C4-2B (cell line): ENCODE measurements around the gene LPAR5.

Experiments
- H3K27ac ChIP-seq: fragments of 450-650 bp; 2 replicates; pipeline ENCODE4 v1.5.1; 2017
- ZFX ChIP-seq: fragments of 450-650 bp; IDR thresholded peaks from 2 replicates; pipeline ENCODE4 v1.6.1; 2017
- TF ChIP-seq, protein P1 (sequence below): fragments of 450-650 bp; conservative IDR thresholded peaks from 2 replicates; pipeline ENCODE4 v1.5.1; 2017; ENCODE audit warnings: mild to moderate bottlenecking

LPAR5 gene

GRCh38 chr12:6569312-6569711, 66.4 kb downstream of the LPAR5 start:
- TF ChIP-seq, protein P1, sequence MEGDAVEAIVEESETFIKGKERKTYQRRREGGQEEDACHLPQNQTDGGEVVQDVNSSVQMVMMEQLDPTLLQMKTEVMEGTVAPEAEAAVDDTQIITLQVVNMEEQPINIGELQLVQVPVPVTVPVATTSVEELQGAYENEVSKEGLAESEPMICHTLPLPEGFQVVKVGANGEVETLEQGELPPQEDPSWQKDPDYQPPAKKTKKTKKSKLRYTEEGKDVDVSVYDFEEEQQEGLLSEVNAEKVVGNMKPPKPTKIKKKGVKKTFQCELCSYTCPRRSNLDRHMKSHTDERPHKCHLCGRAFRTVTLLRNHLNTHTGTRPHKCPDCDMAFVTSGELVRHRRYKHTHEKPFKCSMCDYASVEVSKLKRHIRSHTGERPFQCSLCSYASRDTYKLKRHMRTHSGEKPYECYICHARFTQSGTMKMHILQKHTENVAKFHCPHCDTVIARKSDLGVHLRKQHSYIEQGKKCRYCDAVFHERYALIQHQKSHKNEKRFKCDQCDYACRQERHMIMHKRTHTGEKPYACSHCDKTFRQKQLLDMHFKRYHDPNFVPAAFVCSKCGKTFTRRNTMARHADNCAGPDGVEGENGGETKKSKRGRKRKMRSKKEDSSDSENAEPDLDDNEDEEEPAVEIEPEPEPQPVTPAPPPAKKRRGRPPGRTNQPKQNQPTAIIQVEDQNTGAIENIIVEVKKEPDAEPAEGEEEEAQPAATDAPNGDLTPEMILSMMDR = no peak
- TF ChIP-seq ZFX = no peak
- H3K27ac ChIP-seq = peak overlapping the region; percentile 92
